GM10266 (cell line): ENCODE measurements around the gene FN3K.
A peak's percentile ranks its signal among the peaks of the same experiment; 100 is the strongest.

Experiments used
- DNase-seq: peaks from one replicate; pipeline ENCODE4 v3.0.0; 2012; ENCODE audit errors: extremely low spot score
- TF ChIP-seq, protein P1 (sequence below): IDR thresholded peaks from 2 replicates; pipeline ENCODE4 v1.5.1; 2012; ENCODE audit warnings: mild to moderate bottlenecking, low read depth; ENCODE audit not compliant: control insufficient read depth, insufficient read depth; ENCODE audit errors: missing control alignments

FN3K gene

DNA sequence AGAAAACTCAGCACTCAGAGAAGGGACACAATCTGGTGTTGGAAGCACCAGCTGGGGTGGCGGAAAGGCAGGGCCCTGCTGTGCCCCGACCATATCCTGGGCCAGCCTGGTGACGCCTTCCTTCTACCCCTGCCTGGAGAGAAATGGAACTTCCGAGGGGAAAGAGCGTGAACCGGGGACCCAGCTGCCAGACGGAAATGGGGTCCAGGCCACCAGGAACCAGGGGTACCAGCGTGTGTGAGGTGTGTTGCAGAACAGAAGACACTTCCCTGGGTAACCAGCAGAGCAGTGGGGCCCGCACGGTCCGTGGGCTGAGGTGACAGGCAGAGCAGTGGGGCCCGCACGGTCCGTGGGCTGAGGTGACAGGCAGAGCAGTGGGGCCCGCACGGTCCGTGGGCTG is 43.7 kb upstream of the FN3K start:
- no peak for DNase-seq
- TF ChIP-seq, protein P1, sequence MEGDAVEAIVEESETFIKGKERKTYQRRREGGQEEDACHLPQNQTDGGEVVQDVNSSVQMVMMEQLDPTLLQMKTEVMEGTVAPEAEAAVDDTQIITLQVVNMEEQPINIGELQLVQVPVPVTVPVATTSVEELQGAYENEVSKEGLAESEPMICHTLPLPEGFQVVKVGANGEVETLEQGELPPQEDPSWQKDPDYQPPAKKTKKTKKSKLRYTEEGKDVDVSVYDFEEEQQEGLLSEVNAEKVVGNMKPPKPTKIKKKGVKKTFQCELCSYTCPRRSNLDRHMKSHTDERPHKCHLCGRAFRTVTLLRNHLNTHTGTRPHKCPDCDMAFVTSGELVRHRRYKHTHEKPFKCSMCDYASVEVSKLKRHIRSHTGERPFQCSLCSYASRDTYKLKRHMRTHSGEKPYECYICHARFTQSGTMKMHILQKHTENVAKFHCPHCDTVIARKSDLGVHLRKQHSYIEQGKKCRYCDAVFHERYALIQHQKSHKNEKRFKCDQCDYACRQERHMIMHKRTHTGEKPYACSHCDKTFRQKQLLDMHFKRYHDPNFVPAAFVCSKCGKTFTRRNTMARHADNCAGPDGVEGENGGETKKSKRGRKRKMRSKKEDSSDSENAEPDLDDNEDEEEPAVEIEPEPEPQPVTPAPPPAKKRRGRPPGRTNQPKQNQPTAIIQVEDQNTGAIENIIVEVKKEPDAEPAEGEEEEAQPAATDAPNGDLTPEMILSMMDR = no peak

DNA sequence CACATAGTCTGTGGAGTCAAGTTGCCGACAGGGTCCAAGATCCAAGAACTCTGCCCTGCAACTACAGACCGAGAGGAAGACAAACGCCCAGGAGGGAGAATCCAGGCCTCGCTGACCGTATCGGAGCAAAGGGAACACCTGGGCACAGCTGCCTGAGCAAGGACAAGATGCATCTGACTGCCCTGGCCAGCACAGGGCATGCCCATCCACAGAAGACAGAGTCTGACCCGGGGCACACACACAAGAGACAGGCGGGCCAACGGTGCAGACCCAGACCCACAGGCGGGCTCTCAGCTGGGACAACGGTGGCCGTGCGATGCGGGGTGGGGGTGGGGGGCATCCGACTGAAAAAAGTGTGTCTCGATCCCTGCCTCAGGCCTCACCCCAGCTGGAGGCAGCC is 43.1 kb upstream of the FN3K start:
- no peak for DNase-seq
- TF ChIP-seq, protein P1 = no peak

DNA sequence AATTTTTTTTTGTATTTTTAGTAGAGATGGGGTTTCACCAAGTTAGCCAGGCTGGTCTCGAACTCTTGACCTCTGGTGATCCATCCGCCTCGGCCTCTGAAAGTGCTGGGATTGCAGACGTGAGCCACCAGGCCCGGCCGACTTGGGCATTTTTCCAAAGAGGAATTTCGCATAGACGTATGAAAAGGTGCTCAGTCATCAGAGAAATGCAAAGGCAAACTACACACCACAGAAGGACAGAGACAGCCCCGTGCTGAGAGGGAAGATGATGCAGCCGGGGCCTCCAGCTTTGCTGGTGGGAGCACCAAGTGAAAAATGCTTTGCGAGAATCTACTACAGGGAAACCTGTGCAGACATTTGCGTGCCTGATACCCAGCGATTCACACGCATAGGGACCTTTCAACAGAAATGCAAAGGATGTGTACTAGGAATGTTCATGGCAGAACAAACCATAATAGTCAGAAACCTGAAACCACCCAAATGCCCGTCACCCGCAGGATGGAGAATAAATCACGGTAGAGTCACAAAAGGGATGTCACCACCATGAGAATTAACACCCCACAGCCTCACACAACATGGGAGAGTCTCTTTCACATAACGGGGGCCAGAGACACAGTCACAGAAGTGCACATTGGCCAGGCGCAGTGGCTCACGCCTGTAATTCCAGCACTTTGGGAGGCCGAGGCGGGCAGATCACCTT is 42.1 kb upstream of the FN3K start:
- no peak for DNase-seq
- TF ChIP-seq, protein P1 = no peak

DNA sequence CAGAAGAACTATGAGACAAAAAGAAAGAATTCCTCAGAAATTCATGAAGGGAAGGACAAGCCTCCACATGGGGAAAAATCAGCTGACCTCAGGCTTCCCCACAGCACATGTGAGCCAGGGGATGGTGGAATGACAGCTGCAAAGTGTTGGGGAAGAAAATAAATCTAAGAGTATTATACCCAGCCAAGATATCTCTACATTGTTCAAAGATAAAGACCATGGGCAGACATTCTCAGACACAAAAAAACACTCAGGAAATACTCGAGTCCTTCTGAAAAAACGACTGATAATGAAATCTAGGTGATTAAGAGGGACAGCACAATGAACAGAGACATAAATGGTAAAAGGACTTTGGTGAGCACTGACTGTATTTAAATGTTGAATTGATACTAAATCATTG is 40.8 kb upstream of the FN3K start:
- TF ChIP-seq, protein P1 = no peak
- DNase-seq = no peak

DNA sequence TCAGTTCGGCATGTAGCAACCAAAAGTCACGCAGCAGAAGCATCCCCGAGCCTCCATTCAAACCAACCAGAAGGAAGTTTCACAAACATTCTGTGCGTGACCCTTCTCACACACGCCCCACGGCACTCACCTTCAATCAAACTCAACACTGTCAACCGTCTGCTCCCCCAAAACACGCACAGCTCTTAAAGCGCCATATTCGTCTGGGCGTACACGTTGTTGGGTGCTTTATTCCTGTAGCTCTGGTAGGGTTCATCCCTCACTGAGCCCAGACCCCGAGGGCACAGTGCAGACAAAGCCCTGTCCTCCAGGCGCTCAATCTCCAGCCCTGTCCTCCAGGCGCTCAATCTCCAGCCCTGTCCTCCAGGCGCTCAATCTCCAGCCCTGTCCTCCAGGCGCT is 39.2 kb upstream of the FN3K start:
- TF ChIP-seq, protein P1 = no peak
- no peak for DNase-seq

DNA sequence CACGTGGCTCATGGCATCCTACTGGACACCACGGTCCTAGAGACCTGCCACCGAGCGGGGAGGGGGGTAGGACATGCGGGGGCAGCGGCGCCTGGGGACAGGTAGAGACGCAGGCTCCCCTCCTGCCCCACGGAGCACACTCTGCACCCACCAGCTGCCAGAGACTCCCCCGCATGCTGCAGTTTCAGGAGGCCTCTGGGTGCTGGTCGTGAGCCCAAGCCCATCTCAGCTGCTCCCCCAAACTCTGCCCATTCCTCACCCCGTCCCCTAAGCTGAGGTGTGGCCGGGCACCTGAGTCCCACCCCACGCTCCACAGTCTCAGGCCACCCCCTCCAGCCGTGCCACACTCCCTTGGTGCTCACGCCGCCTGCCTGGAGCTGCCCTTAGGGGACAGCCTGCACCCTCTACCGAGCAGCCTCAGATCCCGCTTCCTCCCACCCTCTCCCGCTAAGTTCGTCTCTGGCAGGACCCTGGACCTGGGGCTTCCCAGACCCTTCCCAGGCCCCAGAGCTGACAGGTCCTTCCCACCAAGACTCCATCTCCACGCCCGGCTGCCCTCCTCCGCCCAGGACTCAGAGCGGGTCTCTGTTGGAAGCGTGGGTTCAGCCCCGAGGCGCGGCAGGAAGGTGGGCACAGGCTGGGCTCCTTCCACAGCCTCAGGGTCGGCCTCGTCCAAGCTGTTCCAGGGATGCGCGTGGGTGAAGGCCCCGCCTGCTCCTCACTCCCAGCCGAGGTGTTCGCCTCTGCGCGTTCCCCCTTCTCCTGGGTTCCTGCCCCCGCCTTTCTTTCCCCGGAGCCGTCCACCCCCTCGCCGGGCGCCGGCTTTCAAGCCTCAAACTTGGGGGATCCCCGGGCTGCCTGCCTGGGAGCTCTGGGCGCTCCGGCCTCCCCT is 38.3 kb upstream of the FN3K start:
- peak; percentile 65 for DNase-seq
- TF ChIP-seq, protein P1 = no peak

DNA sequence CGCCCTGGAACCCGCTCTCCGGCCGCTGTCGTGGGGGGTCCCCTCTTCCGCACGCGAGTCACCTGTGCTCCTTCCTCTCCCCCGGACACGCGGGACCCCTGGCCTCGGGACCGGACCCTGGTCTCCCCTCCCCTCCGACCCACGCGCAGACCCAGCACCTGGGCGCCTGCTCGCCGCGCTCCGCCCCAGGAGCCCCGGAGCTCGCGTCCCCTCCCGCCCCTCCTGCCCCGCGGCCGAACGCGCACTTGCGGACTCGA is 37.7 kb upstream of the FN3K start:
- TF ChIP-seq, protein P1 = no peak
- no peak for DNase-seq
